Esophagus squamous epithelium (tissue), 5 donors: Measurements from ENCODE around the gene ELF2. TPM values are rescaled to one million over a fixed set of nuclear protein-coding genes. Genes with fewer than 3 reads are reported as not detected.
"Not testable (repeated sequence)": the region's sequence is repeated elsewhere in the genome, so short reads cannot be mapped to it uniquely, and the experiment has no call there.

Experiments used
- DNase-seq: peaks from one replicate; lab custom pipeline; 2025; lab: John Stamatoyannopoulos, UW
- H3K27ac ChIP-seq, 4 donors: fragments of 200-600 bp; sonication (generic); one replicate each; pipeline ENCODE4 v1.5.1; 2016 to 2019; ENCODE audit warnings: mild to moderate bottlenecking in 1 of 4
- H3K27me3 ChIP-seq, 4 donors: fragments of 200-600 bp; sonication (generic); 1 replicate in 3 of 4; 2 replicates in 1 of 4; pipeline versions ENCODE4 v1.5.1 to v1.6.0; 2017 to 2021; ENCODE audit warnings: antibody characterized with exemption in 1 of 4
- H3K36me3 ChIP-seq, 3 donors: fragments of 200-600 bp; sonication (generic); one replicate each; pipeline ENCODE4 v1.5.1; 2016 to 2019
- H3K4me1 ChIP-seq, 3 donors: fragments of 200-600 bp; sonication (generic); one replicate each; pipeline ENCODE4 v1.5.1; 2017 to 2019
- H3K4me3 ChIP-seq, 4 donors: fragments of 200-600 bp; sonication (generic); 1 replicate in 3 of 4; 2 replicates in 1 of 4; pipeline ENCODE4 v1.5.1; 2016 to 2019; ENCODE audit warnings: mild to moderate bottlenecking in 2 of 4, moderate library complexity in 1 of 4
- H3K9me3 ChIP-seq, 3 donors: fragments of 200-600 bp; sonication (generic); one replicate each; pipeline ENCODE4 v1.5.1; 2016 to 2019
- POLR2A ChIP-seq, 4 donors: fragments of 450-650 bp; IDR thresholded peaks; one replicate each; pipeline ENCODE4 v1.6.1; 2017; ENCODE audit warnings: antibody characterized with exemption in 4 of 4, mild to moderate bottlenecking in 4 of 4, moderate library complexity in 3 of 4
- WGBS, 2 donors: methylation state at CpG; one replicate each; pipeline ENCODE4 v1.1.5; 2018; 5-methylcytosine and 5-hydroxymethylcytosine counted together
- intact Hi-C: fragments of 100-400 bp; cut with DNase I; formaldehyde crosslinking; loops from one replicate; pipeline ENCODE4 v1.15.0; 2022
- total RNA-seq, 4 donors: library from RNA; depleted of rRNA; stranded (reverse); fragments of >200 nt; gene quantifications; one replicate each; pipeline ENCODE4 v1.1.0, GENCODE V29; 2016
- TF ChIP-seq, protein P1 (sequence below), 6 experiments: fragments of 450-650 bp in 4 of 6; fragments of 200-600 bp in 2 of 6; sonication (generic) in 2 of 6; IDR thresholded peaks; one replicate each; pipeline ENCODE4 v1.5.1; 2016 to 2019; ENCODE audit warnings: antibody characterized with exemption in 6 of 6, mild to moderate bottlenecking in 4 of 6, moderate library complexity in 4 of 6
- donor health status: DM: yes; HTN: yes; CAD: no.

Gene ELF2
- total RNA-seq, 4 donors from 2014 or later: 17.6 to 47.3 (median 22.1) TPM

DNA sequence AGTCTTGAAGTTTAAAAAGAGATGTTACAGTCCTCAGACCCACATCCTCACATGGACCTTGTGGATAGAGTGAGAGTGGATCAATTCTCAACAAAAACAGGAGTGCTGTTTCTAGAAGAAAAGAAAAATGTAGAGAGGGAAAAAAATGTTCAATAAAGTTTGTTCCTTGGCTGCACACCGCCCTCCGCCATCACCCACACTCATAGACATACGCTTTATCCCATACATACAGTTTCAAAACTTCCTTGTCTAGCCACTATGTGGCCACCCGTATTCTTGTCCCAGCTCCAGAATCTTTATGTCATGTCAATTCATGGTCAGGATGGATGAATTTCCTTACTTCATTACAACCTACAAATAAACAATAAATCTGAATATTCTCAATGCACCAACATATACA, 23.5 kb upstream of the ELF2 start:
- no peak overlapping the region for H3K27ac ChIP-seq
- no peaks in the 10 kb centered on the region for H3K27me3 ChIP-seq
- H3K36me3 ChIP-seq: no peaks in the 10 kb centered on the region
- no peaks in the 10 kb centered on the region for H3K4me1 ChIP-seq
- WGBS, 2 donors: 78 to 84% methylated on average over 4 of the region's 4 CpGs
- H3K9me3 ChIP-seq: no peaks in the 10 kb centered on the region
- DNase-seq: no peak
- no peak overlapping the region for H3K4me3 ChIP-seq
- intact Hi-C loops: no loop called here
- TF ChIP-seq, protein P1, sequence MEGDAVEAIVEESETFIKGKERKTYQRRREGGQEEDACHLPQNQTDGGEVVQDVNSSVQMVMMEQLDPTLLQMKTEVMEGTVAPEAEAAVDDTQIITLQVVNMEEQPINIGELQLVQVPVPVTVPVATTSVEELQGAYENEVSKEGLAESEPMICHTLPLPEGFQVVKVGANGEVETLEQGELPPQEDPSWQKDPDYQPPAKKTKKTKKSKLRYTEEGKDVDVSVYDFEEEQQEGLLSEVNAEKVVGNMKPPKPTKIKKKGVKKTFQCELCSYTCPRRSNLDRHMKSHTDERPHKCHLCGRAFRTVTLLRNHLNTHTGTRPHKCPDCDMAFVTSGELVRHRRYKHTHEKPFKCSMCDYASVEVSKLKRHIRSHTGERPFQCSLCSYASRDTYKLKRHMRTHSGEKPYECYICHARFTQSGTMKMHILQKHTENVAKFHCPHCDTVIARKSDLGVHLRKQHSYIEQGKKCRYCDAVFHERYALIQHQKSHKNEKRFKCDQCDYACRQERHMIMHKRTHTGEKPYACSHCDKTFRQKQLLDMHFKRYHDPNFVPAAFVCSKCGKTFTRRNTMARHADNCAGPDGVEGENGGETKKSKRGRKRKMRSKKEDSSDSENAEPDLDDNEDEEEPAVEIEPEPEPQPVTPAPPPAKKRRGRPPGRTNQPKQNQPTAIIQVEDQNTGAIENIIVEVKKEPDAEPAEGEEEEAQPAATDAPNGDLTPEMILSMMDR (IDR thresholded peaks at IDR 0.05): no peak
- no peak for TF ChIP-seq POLR2A (IDR thresholded peaks at IDR 0.05)

DNA sequence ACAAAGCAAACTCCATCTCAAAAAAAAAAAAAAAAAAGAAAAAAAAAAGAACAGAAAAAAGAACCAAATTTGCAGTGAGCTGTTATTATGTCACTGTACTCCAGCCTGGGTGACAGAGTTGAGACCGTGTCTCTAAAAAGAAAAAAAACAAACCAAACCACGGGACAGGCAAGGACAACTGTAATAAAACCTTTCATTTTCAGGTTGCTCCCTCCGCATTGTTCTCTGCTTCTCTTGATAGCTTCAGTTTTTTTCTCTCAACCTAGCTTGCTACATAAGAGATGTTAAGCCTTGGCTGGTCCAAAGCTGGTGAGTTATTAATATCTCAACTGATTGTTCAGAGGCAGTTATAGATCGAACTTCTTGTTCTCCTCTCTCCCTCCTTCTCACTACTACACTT, 23.1 kb upstream of the ELF2 start:
- 72 to 76% methylated on average over 4 of the region's 4 CpGs for WGBS, 2 donors
- Histone ChIP-seq H3K27me3 (no peaks in the 10 kb centered on the region), H3K27ac (no peak overlapping the region), H3K36me3 (no peaks in the 10 kb centered on the region), H3K9me3 (no peaks in the 10 kb centered on the region), H3K4me1 (no peaks in the 10 kb centered on the region), H3K4me3 (no peak overlapping the region)
- TF ChIP-seq, protein P1 (IDR thresholded peaks at IDR 0.05): no peak
- no peak for TF ChIP-seq POLR2A (IDR thresholded peaks at IDR 0.05)
- no peak for DNase-seq
- intact Hi-C loops: no loop called here

DNA sequence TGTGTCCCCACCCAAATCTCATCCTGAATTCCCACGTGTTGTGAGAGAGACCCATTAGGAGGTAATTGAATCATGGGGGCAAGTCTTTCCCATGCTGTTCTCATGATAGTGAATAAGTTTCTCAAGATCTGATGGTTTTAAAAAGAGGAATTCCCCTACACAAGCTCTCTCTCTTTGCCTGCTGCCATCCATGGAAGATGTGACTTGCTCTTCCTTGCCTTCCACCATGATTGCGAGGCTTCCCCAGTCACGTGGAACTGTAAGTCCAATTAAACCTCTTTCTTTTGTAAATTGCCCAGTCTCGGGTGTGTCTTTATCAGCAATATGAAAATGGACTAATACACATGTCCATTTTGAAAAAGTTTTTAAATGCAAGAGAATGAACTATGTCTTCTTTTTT, 20.2 kb upstream of the ELF2 start:
- H3K36me3 ChIP-seq, H3K9me3 ChIP-seq, intact Hi-C loops, DNase-seq, H3K27ac ChIP-seq, H3K4me1 ChIP-seq, H3K27me3 ChIP-seq, H3K4me3 ChIP-seq: not testable (repeated sequence)
- 76 to 83% methylated on average over 4 of the region's 4 CpGs for WGBS, 2 donors

DNA sequence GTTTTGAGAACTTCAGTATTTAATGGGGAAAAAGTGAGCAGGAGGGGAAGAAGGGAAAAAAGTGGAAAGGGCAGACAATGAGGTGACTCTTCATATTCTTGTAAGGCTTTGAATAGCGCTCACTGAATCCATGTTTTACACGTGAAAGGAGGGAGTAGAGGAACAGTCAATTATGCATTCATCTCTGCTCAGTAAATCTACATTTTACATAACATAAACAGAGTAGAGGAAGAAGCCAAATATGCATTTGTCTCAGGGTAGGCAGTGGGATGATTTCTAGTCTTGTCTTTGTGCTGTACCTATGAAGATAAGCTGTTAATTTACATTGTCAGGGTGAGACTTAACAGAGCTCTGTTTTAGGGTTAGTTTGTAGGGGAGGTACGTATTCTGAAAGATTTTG, 19.4 kb upstream of the ELF2 start:
- Histone ChIP-seq H3K27ac (no peak overlapping the region), H3K4me3 (no peak overlapping the region), H3K36me3 (no peaks in the 10 kb centered on the region), H3K9me3 (no peaks in the 10 kb centered on the region), H3K4me1 (no peaks in the 10 kb centered on the region), H3K27me3 (no peaks in the 10 kb centered on the region)
- TF ChIP-seq, protein P1 (IDR thresholded peaks at IDR 0.05): no peak
- TF ChIP-seq POLR2A (IDR thresholded peaks at IDR 0.05): no peak
- intact Hi-C loops: no loop called here
- 58 to 91% methylated on average over 3 of the region's 3 CpGs for WGBS, 2 donors
- no peak for DNase-seq

DNA sequence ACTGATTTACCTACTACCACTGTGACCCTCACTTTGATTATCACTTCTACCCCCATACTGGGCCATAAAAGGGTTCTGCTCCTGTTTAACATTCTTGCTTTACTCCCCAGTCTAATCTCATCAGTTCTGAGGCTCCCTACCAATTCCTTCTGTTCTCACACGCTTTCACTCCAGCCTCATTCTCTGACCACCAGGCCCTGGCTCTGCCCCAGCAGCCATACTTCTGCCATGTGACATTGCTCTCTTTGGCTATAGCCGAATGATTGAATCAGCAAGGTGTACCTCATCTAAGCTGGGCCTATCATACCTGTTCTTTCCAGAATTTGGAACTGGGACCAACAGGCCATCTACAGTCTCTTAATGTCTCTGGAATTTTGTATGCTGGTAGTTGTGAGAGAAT, 14.4 kb upstream of the ELF2 start:
- H3K27ac ChIP-seq: no peak overlapping the region
- H3K4me1 ChIP-seq: no peaks in the 10 kb centered on the region
- no peaks in the 10 kb centered on the region for H3K27me3 ChIP-seq
- no peak overlapping the region for H3K4me3 ChIP-seq
- no peaks in the 10 kb centered on the region for H3K36me3 ChIP-seq
- no peak for TF ChIP-seq POLR2A (IDR thresholded peaks at IDR 0.05)
- TF ChIP-seq, protein P1 (IDR thresholded peaks at IDR 0.05): no peak
- no peaks in the 10 kb centered on the region for H3K9me3 ChIP-seq
- intact Hi-C loops: no loop called here
- WGBS, 2 donors: 84 to 95% methylated on average over 2 of the region's 2 CpGs
- no peak for DNase-seq

DNA sequence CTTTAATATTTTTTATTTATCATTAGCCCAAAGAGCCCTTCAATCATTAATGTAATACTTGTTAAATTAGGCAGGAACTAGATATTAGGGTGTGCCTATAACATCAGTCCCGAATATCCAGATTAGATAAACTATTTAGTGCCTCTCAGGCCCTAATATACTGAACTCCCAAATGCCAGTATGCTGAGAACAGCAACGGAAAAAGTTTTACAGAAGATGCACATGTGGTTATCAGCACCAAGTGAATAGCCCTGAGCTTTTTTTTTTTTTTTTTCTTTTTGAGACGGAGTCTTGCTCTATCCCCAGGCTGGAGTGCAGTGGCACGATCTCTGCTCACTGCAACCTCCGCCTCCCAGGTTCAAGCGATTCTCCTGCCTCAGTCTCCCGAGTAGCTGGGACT, 13.0 kb upstream of the ELF2 start:
- Histone ChIP-seq H3K4me3 (no peak overlapping the region), H3K27me3 (no peaks in the 10 kb centered on the region), H3K27ac (no peak overlapping the region), H3K36me3 (no peaks in the 10 kb centered on the region), H3K4me1 (no peaks in the 10 kb centered on the region), H3K9me3 (no peaks in the 10 kb centered on the region)
- 81 to 96% methylated on average over 7 of the region's 7 CpGs for WGBS, 2 donors
- no peak for TF ChIP-seq POLR2A (IDR thresholded peaks at IDR 0.05)
- TF ChIP-seq, protein P1 (IDR thresholded peaks at IDR 0.05): no peak
- DNase-seq: no peak
- intact Hi-C loops: no loop called here
